Activated CD4-positive, alpha-beta memory T cell treated with anti-CD3 and anti-CD28 coated beads for 36 hours (primary cell): ENCODE data around the gene LMNB1. TPM values are rescaled to one million over a fixed set of nuclear protein-coding genes. Genes with fewer than 3 reads are reported as not detected.
A peak's percentile ranks its signal among the peaks of the same experiment; 100 is the strongest.
"Not testable (repeated sequence)": the region's sequence is repeated elsewhere in the genome, so short reads cannot be mapped to it uniquely, and the experiment has no call there.

Source experiments
- CTCF ChIA-PET: fragments of 350-600 bp; sonication (Branson Sonifier 250); formaldehyde crosslinking; loops from one replicate; lab custom pipeline; 2021; ENCODE audit warnings: antibody characterized with exemption, inconsistent platforms; lab: Charles Lee
- POLR2A ChIA-PET: fragments of 350-600 bp; sonication (Branson Sonifier 250); formaldehyde crosslinking; loops from one replicate; lab custom pipeline; 2021; ENCODE audit warnings: antibody characterized with exemption; lab: Charles Lee
- DNase-seq: peaks from one replicate; pipeline ENCODE4 v3.0.0-alpha.2; 2020
- H3K27ac Mint-ChIP-seq: one replicate; pipeline ENCODE4 v1.8.0; 2021; ENCODE audit warnings: mixed read lengths
- H3K27me3 Mint-ChIP-seq: one replicate; pipeline ENCODE4 v1.8.0; 2021; ENCODE audit warnings: mixed read lengths
- H3K36me3 Mint-ChIP-seq: one replicate; pipeline ENCODE4 v1.8.0; 2021; ENCODE audit warnings: mixed read lengths
- H3K4me1 Mint-ChIP-seq: one replicate; pipeline ENCODE4 v1.8.0; 2021; ENCODE audit warnings: low read depth, mixed read lengths
- H3K4me3 Mint-ChIP-seq: one replicate; pipeline ENCODE4 v1.8.0; 2021; ENCODE audit warnings: mild to moderate bottlenecking, mixed read lengths
- H3K9me3 Mint-ChIP-seq: one replicate; pipeline ENCODE4 v1.8.0; 2021; ENCODE audit warnings: mixed read lengths
- intact Hi-C: fragments of 100-400 bp; cut with micrococcal nuclease; formaldehyde crosslinking; loops from one replicate; pipeline ENCODE4 v1.15.1; 2023
- total RNA-seq, 2 experiments: library from RNA; stranded (reverse); gene quantifications; one replicate each; pipeline ENCODE4 v1.2.3, GENCODE V29; 2021

The LMNB1 gene, protein sequence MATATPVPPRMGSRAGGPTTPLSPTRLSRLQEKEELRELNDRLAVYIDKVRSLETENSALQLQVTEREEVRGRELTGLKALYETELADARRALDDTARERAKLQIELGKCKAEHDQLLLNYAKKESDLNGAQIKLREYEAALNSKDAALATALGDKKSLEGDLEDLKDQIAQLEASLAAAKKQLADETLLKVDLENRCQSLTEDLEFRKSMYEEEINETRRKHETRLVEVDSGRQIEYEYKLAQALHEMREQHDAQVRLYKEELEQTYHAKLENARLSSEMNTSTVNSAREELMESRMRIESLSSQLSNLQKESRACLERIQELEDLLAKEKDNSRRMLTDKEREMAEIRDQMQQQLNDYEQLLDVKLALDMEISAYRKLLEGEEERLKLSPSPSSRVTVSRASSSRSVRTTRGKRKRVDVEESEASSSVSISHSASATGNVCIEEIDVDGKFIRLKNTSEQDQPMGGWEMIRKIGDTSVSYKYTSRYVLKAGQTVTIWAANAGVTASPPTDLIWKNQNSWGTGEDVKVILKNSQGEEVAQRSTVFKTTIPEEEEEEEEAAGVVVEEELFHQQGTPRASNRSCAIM
- 100 to 1,000 TPM; 212 to 215 TPM for total RNA-seq

DNA sequence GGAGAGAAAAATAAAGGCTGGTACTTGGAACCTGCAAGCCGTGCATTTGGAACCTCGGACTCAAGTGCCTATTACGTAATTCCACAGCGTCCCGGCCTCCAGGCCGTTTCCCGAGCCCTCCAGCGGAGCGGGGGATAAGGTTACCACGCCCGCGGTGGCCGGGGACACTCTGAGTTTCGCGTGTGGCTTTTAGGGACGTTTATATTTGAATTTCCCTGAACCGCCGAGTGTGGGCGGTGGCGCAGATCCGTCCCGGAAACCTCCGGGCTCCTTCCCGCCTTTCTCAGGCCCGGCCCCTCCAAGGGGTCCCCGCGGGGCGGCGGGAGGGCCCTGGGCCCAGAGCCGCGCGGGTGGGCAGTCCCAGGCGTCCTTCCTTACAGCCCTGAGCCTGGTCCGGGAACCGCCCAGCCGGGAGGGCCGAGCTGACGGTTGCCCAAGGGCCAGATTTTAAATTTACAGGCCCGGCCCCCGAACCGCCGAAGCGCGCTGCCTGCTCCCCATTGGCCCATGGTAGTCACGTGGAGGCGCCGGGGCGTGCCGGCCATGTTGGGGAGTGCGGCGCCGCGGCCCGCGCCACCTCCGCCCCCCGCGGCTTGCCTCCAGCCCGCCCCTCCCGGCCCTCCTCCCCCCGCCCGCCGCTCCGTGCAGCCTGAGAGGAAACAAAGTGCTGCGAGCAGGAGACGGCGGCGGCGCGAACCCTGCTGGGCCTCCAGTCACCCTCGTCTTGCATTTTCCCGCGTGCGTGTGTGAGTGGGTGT is at the start of gene LMNB1:
Gene LMNB1 (plus strand): TSS at position 638 of the 758 bp plus-strand sequence. CDS start 373 bp downstream, outside the sequence.
- Mint-ChIP-seq H3K27ac (peak within 1 kb of the TSS; percentile 99), H3K4me1 (peaks cover 14% of the 10 kb centered on the region), H3K36me3 (peaks cover 30% of the 10 kb centered on the region), H3K4me3 (peak within 1 kb of the TSS; percentile 97), H3K9me3 (no peaks in the 10 kb centered on the region), H3K27me3 (no peaks in the 10 kb centered on the region)
- ChIA-PET CTCF (interaction anchor here (0.9 to 5.9 kb wide), 11 partner anchors 10 to 296 kb away, joined by 3 to 213 read pairs (median 15); partner anchors contain the start of genes C5orf63 and PHAX), POLR2A (interaction anchor here (0.7 to 5.8 kb wide), 15 partner anchors 10 to 327 kb away, joined by 3 to 70 read pairs (median 9); no protein-coding TSS in a partner anchor)
- intact Hi-C loops: loop anchor here (1.0 kb wide), 3 partner anchors 14 to 175 kb away; no protein-coding TSS in a partner anchor
- DNase-seq: peak; percentile 97

DNA sequence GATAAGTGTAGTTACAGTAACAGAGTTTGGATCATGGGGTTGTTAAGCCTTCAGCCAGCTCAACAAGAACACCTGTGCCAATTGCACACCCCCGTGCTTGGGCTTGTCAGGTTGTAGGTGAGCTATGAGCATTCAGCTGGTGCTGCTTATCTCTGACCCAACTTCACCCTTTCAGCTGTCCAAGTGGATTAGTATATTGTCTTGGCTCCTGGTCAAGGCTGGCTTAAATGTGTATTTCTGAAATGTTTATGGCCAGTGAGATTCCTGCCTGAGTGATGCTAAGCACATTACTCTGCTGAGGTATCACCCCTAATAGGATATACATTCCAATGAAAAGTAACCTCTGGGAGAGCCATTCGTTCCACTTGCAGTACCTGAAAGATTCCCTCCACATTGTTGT is 44.2 kb upstream of the LMNB1 start:
- Mint-ChIP-seq H3K4me3 (no peak overlapping the region), H3K4me1 (peaks cover 12% of the 10 kb centered on the region), H3K27ac (no peak overlapping the region), H3K36me3 (no peaks in the 10 kb centered on the region), H3K9me3 (no peaks in the 10 kb centered on the region), H3K27me3 (no peaks in the 10 kb centered on the region)
- ChIA-PET CTCF (no interaction called here), POLR2A (no interaction called here)
- no peak for DNase-seq
- intact Hi-C loops: loop anchor here (5.0 kb wide), 1 partner anchor 45 kb away; no protein-coding TSS in a partner anchor

DNA sequence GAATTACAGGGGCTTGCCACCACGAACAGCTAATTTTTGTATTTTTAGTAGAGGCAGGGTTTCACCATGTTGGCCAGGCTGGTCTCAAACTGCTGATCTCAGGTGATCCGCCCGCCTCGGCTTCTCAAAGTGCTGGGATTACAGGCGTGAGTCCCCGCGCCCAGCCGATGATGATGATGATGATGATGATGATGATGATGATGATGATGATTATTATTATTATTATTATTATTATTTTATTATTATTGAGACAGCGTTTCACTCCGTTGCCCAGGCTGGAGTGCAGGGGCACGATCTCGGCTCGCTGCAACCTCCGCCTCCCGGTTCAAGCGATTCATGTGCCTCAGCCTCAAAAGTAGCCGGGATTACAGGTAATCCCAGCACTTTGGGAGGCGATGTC is 42.4 kb upstream of the LMNB1 start:
- ChIA-PET CTCF (interaction anchor here (0.6 to 0.7 kb wide), 2 partner anchors 40 to 43 kb away, joined by 3 to 4 read pairs; no protein-coding TSS in a partner anchor), POLR2A (interaction anchor here (0.6 to 1.2 kb wide), 2 partner anchors 21 to 44 kb away, joined by 3 to 4 read pairs; no protein-coding TSS in a partner anchor)
- peaks cover 12% of the 10 kb centered on the region for H3K4me1 Mint-ChIP-seq
- not testable (repeated sequence) for H3K36me3 Mint-ChIP-seq, H3K27me3 Mint-ChIP-seq, H3K27ac Mint-ChIP-seq, H3K9me3 Mint-ChIP-seq, DNase-seq, H3K4me3 Mint-ChIP-seq
- intact Hi-C loops: loop anchor here (5.0 kb wide), 1 partner anchor 47 kb away; no protein-coding TSS in a partner anchor

DNA sequence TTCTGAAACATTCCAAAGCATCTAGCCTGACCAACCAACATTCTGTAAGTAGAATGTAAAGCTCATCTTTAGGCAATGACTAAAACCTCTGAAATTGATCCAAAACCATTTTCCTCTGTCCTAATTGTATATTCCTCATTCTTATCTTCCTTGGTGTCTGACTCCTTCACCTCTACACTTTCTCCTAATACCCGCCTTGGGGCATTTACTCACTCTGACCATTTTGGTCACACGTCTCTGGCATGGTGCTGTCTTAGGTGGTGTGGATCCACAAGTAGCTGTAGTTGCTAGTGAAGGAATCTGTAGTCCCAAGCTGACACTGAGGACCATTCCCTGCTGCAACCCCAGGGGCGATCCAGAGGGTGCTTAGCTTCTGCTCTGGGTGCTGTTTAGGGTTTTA is 40.8 kb upstream of the LMNB1 start:
- no peaks in the 10 kb centered on the region for H3K36me3 Mint-ChIP-seq
- no peaks in the 10 kb centered on the region for H3K9me3 Mint-ChIP-seq
- intact Hi-C loops: no loop called here
- no peaks in the 10 kb centered on the region for H3K27me3 Mint-ChIP-seq
- H3K4me3 Mint-ChIP-seq: no peak overlapping the region
- DNase-seq: no peak
- H3K4me1 Mint-ChIP-seq: peaks cover 4% of the 10 kb centered on the region
- POLR2A ChIA-PET: no interaction called here
- CTCF ChIA-PET: interaction anchor here (0.7 kb wide), 1 partner anchor 60 kb away, joined by 3 read pairs; no protein-coding TSS in a partner anchor
- no peak overlapping the region for H3K27ac Mint-ChIP-seq

DNA sequence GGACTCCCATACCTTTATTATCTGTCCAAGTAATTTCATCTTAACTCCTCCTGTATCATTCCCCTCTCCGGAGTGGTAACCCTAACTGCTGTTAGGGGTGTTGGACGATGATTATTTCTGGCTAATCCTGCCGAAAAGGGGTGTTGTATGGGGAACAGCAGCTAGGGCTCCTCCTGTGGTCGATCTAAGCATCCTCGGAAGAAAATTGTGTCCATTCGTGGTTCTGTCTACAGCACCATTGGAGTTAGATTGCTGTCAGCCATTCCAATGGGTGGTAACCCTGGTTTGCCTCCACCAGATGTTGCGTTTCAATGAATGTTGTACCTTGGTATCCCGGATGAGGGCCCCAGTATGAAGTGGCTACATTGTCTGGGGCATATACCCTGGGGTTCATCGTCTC is 35.6 kb upstream of the LMNB1 start:
- POLR2A ChIA-PET: no interaction called here
- DNase-seq: no peak
- Mint-ChIP-seq H3K4me3 (no peak overlapping the region), H3K9me3 (no peaks in the 10 kb centered on the region), H3K27me3 (peaks cover 1% of the 10 kb centered on the region), H3K36me3 (no peaks in the 10 kb centered on the region), H3K27ac (no peak overlapping the region), H3K4me1 (peaks cover 7% of the 10 kb centered on the region)
- CTCF ChIA-PET: interaction anchor here (1.0 kb wide), 1 partner anchor 39 kb away, joined by 4 read pairs; no protein-coding TSS in a partner anchor
- intact Hi-C loops: no loop called here

DNA sequence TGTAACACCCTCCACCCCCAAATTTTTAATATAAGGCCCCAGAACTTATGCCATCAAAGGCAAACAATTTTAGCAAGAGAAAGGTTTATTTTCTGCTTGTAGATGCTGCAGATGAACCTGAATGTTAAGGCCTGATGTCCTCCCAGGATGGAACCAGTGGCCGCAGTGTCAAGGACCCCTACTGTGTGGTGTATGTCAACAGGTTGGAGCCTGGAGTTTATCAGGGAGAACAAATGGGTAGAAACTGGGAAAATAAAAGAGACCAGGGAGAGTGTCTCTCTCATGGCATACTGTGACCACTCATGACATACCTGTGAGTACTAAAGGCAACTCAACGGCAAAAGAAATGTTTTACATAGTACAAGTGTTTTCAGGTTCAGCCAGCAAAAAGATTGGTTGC is 34.5 kb upstream of the LMNB1 start:
- ChIA-PET POLR2A (no interaction called here), CTCF (no interaction called here)
- no peak overlapping the region for H3K4me3 Mint-ChIP-seq
- no peak for DNase-seq
- H3K27me3 Mint-ChIP-seq: peaks cover 1% of the 10 kb centered on the region
- peaks cover 14% of the 10 kb centered on the region for H3K4me1 Mint-ChIP-seq
- H3K27ac Mint-ChIP-seq: no peak overlapping the region
- no peaks in the 10 kb centered on the region for H3K36me3 Mint-ChIP-seq
- intact Hi-C loops: no loop called here
- no peaks in the 10 kb centered on the region for H3K9me3 Mint-ChIP-seq

DNA sequence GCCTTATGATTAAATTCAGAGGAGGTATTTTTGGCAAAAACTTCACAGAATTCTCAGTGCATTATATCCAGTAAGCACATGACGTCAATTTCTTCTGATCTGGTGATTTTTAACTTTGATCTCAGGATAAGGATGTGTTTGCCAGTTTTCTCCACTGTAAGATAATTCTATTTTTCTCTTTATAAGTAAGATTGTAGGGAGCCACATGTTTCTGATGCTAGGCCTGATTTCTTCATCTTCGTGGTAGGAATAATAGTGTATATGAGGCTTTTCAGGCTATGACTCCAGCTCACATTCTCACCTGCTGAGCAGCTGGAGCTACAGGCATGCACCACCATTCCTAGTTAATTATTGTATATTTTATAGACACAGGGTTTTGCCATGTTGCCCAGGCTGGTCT is 32.1 kb upstream of the LMNB1 start:
- Mint-ChIP-seq H3K4me3 (no peak overlapping the region), H3K36me3 (no peaks in the 10 kb centered on the region), H3K9me3 (no peaks in the 10 kb centered on the region), H3K4me1 (peaks cover 28% of the 10 kb centered on the region), H3K27me3 (peaks cover 1% of the 10 kb centered on the region), H3K27ac (no peak overlapping the region)
- CTCF ChIA-PET: interaction anchor here (1.0 kb wide), 1 partner anchor 35 kb away, joined by 5 read pairs; no protein-coding TSS in a partner anchor
- POLR2A ChIA-PET: interaction anchor here (1.9 kb wide), 1 partner anchor 33 kb away, joined by 12 read pairs; no protein-coding TSS in a partner anchor
- intact Hi-C loops: loop anchor here (5.0 kb wide), 1 partner anchor 298 kb away; no protein-coding TSS in a partner anchor
- no peak for DNase-seq

DNA sequence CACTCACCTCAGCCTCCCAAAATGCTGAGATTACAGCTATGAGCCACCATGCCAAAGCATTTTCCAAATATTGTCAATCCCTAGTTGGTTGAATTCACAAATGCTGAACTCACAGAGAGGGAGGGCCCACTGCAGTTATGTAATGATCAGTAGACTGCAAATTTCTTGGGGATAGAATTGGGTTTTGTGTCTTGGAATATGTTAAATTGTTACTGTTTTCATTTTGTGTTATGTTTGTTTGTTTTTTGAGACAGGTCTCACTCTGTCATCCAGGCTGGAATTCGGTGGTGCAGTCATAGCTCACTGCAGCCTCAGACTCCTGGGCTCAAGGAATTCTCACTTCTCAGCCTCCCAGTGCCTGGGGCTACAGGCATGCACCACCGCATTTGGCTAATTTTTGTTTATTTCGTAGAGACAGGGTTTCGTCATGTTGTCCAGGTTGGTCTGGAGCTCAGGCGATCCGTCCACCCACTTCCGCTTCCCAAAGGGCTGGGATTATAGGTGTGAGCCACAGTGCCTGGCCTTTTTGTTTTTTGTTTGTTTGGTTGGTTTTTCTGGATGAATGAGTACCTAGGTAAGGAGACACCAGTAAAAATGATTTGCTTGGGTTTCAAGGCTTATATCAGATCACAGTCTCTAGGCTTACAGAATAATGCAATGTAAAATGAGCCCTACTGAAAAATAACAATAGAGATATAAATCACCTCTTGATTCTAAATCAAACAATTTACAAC is 31.5 kb upstream of the LMNB1 start:
- Mint-ChIP-seq H3K27me3 (peaks cover 1% of the 10 kb centered on the region), H3K27ac (no peak overlapping the region), H3K4me1 (peaks cover 30% of the 10 kb centered on the region), H3K36me3 (no peaks in the 10 kb centered on the region), H3K9me3 (no peaks in the 10 kb centered on the region), H3K4me3 (no peak overlapping the region)
- no peak for DNase-seq
- intact Hi-C loops: loop anchor here (5.0 kb wide), 1 partner anchor 298 kb away; no protein-coding TSS in a partner anchor
- POLR2A ChIA-PET: interaction anchor here (1.9 kb wide), 1 partner anchor 33 kb away, joined by 12 read pairs; no protein-coding TSS in a partner anchor
- CTCF ChIA-PET: interaction anchor here (1.0 kb wide), 1 partner anchor 34 kb away, joined by 5 read pairs; no protein-coding TSS in a partner anchor

DNA sequence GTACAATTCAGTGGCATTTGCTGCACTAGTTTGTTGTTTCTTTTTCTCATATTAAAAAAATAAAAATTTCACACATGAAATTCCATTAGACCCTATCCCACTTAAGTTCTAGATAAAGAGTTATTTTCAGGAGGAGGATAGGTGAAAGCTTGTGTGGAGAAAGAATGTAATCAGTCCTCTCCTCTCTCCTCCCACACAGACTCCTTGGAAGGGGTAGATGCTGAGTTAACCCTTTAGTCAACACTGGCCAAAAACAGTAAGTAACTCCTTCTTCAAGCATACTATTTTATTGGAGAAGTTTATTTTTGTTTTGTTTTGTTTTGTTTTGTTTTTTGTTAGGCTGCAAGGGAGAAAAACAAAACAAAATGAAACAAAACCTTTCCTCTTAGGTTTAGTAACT is 30.6 kb upstream of the LMNB1 start:
- Mint-ChIP-seq H3K4me3 (no peak overlapping the region), H3K4me1 (peaks cover 31% of the 10 kb centered on the region), H3K36me3 (no peaks in the 10 kb centered on the region), H3K27me3 (peaks cover 1% of the 10 kb centered on the region), H3K9me3 (no peaks in the 10 kb centered on the region), H3K27ac (no peak overlapping the region)
- intact Hi-C loops: loop anchor here (5.0 kb wide), 1 partner anchor 299 kb away; no protein-coding TSS in a partner anchor
- no peak for DNase-seq
- ChIA-PET CTCF (interaction anchor here (2.1 kb wide), 1 partner anchor 32 kb away, joined by 17 read pairs; no protein-coding TSS in a partner anchor), POLR2A (interaction anchor here (1.9 kb wide), 1 partner anchor 32 kb away, joined by 12 read pairs; no protein-coding TSS in a partner anchor)

DNA sequence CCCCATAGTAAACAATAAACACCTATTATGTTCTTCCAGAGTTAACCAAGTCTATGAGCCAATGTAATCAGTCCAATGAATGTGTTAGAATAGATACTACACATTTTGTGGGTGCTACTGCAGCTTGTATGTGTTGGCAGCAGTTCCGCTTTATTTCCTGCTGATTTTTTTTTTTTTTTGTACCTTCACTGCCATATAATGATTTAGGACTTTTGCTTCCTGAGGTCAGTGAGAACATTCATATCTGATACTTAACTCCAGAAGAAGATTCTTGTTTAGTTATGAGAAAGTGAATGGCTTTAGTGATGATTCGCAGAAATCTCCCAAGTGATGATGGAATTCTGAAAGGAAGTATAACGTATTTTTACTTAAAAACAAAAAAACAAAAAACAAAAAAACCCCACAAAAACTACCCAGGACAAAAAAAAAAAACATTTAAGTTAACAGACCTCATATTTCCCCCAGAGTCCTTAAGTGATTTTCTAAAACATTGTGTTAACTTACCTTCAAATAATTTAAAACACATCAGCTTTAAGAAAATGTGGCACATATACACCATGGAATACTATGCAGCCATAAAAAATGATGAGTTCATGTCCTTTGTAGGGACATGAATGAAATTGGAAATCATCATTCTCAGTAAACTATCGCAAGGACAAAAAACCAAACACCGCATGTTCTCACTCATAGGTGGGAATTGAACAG is 24.7 kb upstream of the LMNB1 start:
- peak overlapping the region; percentile 8 for H3K27ac Mint-ChIP-seq
- CTCF ChIA-PET: interaction anchor here (0.5 to 1.6 kb wide), 2 partner anchors 26 to 50 kb away, joined by 3 to 6 read pairs; no protein-coding TSS in a partner anchor
- POLR2A ChIA-PET: interaction anchor here (0.6 to 1.0 kb wide), 2 partner anchors 11 to 26 kb away, joined by 3 read pairs; no protein-coding TSS in a partner anchor
- no peaks in the 10 kb centered on the region for H3K36me3 Mint-ChIP-seq
- intact Hi-C loops: no loop called here
- no peaks in the 10 kb centered on the region for H3K27me3 Mint-ChIP-seq
- peaks cover 31% of the 10 kb centered on the region for H3K4me1 Mint-ChIP-seq
- H3K9me3 Mint-ChIP-seq: no peaks in the 10 kb centered on the region
- DNase-seq: no peak
- H3K4me3 Mint-ChIP-seq: no peak overlapping the region
